ENCODE measurements around the gene SCNN1B.

GRCh38 chr16:23288209-23288608 lies 13.9 kb upstream of the SCNN1B start:
- no peak for TF ChIP-seq POLR2A (IDR thresholded peaks at IDR 0.05; ENCODE audit: insufficient read depth in 1 of 2, low read depth in 2 of 2, low read length in 2 of 2)
- no peak for TF ChIP-seq ZNF589 (CRISPR knock-in tag; conservative IDR thresholded peaks at IDR 0.05)
- TF ChIP-seq AGO2 (optimal IDR thresholded peaks at IDR 0.05; ENCODE audit: low read depth, low read length) = no peak
- TF ChIP-seq TCF12 (IDR thresholded peaks at IDR 0.05) = no peak
- no peak for TF ChIP-seq TCF12 (CRISPR knock-in tag; IDR thresholded peaks at IDR 0.05)
- no peak for TF ChIP-seq ELF4 (CRISPR knock-in tag; IDR thresholded peaks at IDR 0.05; ENCODE audit: borderline replicate concordance)
- TF ChIP-seq, protein P1, sequence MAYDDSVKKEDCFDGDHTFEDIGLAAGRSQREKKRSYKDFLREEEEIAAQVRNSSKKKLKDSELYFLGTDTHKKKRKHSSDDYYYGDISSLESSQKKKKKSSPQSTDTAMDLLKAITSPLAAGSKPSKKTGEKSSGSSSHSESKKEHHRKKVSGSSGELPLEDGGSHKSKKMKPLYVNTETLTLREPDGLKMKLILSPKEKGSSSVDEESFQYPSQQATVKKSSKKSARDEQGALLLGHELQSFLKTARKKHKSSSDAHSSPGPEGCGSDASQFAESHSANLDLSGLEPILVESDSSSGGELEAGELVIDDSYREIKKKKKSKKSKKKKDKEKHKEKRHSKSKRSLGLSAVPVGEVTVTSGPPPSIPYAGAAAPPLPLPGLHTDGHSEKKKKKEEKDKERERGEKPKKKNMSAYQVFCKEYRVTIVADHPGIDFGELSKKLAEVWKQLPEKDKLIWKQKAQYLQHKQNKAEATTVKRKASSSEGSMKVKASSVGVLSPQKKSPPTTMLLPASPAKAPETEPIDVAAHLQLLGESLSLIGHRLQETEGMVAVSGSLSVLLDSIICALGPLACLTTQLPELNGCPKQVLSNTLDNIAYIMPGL (CRISPR knock-in tag; IDR thresholded peaks at IDR 0.05; ENCODE audit: borderline replicate concordance in 1 of 2, low read depth in 1 of 2) = no peak
- no peak for TF ChIP-seq NCOA1 (CRISPR knock-in tag; IDR thresholded peaks at IDR 0.05)
- TF ChIP-seq EZH2 (conservative IDR thresholded peaks at IDR 0.05; ENCODE audit: low read depth, low read length) = no peak
- TF ChIP-seq FOXK1 (CRISPR knock-in tag; IDR thresholded peaks at IDR 0.05; ENCODE audit: borderline replicate concordance, low read depth) = no peak

Measured in HepG2 (cell line).